HG03280 (cell line): ENCODE measurements around the gene CRIP3.

ENCODE experiments used
- ATAC-seq: cut with Tn5 transposase; IDR thresholded peaks from one replicate; pipeline ENCODE4 v1.9.1; 2021; ENCODE audit warnings: mild to moderate bottlenecking, moderate library complexity; ENCODE audit not compliant: unreplicated experiment

The CRIP3 gene

DNA sequence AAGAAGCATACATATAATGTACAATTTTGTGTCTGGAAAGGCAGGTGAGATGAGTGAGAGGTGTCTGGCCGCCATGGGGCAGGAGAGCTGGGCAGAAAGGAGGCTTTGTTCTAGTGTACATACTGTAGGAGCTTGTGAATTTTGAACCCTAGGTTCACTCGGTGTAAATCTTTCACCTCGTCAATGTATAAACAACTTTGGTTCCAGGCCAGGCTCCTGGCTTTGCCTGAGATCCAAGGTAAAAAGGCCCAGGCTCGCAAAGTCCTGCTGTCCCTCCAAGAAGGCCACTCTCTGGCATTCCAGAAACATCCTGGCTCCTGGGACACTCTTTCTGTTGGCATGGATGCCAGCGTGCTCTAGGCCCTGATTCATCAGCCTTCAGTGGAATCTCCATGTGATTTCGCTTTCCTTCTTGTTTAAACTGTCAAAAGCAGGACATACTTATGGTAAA is 17.7 kb downstream of the CRIP3 start:
- no peak for ATAC-seq

DNA sequence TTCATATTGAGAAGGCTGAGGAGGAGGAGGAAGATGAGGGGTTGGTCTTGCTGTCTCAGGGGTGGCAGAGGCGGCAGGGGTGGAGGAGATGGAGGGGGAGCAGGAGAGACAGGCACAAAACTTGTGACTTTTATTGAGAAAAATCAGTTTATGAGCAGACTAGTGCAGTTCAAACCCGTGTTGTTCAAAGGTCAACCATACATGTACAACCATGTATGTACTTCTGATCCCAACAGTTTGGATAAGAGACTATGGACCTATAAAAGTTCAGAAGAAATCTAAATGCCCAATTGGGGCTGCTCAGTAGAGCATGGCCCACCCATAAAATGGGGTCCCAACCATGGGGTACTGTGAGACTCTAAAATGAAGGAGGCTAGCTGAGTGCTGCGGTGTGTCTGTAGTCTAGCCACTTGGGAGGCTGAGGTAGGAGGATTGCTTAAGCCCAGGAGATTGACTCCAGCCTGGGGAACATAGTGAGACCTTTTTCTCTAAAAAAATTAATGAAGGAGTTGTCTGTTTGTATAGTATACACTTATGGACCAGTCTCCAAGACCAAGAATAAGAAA is 18.2 kb downstream of the CRIP3 start:
- ATAC-seq = no peak

DNA sequence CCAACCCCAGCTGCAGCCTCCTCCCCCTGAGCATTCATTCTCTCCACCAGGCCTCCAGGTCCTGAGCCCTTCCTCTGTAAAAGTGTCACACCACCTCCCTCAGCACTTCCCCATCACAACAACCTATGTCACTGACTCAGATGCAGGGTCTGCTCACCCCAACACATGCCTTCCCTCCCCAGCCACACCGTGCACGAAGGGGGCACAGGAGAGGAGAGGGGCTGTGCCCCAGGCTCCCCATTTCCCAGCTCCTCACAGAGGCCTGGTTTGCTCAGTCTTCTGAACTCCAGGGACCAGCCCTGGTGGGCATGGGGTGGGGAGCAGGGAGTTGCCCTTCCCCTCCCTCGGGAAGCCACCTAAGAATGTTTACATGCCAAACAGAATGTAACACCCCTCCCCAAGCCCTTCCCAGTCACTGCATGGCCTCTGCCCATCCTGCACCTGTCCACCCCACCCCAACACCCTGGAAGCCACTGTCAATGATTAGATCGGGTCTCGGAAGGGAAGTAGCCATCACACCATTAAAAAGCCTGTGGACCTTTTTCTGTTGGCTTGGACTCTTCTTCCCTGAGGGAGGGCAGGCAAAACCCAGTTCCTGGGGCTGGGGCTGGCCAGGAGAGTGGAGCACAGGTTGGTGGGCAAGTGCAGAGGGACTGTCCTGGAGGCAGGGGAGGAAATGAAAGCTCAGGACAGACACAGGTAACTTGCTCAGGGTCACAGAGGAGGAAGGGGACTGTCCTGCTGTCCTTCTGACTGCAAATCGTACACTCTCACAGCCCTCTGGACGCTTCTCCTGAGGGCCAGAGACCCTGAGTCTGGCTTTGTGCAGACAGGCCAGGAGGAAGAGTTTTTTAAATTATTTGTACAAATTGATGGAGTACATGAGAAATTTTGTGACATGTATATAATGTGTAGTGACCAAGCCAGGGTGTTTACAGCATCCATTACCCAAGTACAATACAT is 20.6 kb downstream of the CRIP3 start:
- no peak for ATAC-seq

DNA sequence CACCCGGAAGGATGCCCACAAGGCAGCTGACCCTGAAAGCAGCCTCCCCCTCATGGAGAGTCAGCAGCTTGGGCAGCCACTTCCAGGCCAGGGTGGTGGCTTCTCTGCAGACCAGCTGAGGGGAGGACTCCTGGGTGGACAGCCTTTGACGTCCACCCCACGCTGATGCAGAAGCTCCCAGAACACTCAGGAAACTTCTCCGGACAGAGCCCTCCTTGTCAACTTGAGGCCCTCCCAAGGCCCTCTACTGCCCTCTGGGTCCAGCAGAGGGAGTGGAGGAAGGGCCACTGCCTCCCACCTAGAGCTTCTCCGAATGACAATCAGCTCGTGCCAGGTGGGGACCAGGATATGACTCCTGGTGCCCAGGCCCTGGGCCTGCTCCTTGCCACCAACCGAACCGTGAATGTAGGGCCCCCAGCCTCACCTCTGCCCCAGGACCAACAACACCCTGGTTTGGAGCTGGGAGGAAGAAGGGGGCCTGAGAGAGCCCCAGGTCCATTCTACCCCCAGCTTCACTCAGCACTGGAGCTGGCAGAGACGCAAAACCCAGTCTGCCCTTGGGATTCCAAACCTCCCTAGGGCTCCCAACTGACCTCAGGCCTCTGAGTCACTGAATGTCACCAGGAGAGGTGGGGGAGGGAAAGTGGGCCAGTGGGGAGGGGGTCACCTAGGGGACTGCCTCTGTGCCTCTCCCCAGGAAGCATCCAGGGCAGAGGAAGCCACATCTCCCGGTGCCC is 21.5 kb downstream of the CRIP3 start:
- no peak for ATAC-seq

DNA sequence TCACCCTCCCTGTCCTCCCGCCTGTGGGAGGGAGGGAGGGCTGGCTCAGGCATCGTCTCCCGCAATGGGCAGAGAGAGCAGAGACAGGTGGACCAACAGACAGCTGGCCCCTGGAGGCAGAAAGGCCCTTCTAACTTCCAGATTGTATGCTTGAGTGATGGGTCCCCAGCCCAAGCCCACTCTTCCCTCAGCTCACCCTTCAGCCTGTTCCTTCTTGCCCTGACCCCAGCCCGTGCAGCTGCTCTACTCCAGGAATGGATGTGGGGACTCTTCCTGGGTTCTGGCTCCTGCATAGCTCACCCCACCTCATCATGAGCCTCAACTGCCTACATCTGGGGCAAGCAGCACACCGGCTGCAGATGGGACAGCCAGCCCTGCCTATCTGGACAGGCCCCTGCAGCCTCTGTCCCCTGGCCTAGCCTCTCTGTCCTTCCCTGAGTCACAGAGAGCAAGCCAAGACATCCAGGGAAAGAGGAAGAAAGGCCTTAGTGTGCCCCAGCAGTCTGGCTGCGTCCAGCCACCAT is 22.1 kb downstream of the CRIP3 start:
- no peak for ATAC-seq

DNA sequence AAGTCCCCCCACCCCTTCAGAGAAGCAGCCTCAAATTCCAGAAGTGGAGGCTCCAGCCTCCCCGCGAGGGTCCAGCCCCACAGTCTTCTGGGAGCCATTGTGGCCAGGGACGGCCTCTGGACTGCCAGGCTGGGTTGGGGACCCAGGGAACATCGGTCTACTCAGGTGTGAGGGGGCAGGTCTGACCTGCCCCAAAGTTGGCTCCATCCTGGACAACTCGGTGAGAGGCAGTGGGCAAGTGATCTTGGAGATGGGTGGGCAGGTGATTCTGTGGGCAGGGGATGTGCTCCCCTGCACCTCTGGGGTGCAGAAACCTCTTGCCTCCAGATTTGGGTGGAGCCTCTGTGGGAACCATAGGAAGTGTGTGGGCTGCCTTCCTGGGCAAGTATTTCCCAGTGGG is 22.8 kb downstream of the CRIP3 start:
- ATAC-seq = no peak

DNA sequence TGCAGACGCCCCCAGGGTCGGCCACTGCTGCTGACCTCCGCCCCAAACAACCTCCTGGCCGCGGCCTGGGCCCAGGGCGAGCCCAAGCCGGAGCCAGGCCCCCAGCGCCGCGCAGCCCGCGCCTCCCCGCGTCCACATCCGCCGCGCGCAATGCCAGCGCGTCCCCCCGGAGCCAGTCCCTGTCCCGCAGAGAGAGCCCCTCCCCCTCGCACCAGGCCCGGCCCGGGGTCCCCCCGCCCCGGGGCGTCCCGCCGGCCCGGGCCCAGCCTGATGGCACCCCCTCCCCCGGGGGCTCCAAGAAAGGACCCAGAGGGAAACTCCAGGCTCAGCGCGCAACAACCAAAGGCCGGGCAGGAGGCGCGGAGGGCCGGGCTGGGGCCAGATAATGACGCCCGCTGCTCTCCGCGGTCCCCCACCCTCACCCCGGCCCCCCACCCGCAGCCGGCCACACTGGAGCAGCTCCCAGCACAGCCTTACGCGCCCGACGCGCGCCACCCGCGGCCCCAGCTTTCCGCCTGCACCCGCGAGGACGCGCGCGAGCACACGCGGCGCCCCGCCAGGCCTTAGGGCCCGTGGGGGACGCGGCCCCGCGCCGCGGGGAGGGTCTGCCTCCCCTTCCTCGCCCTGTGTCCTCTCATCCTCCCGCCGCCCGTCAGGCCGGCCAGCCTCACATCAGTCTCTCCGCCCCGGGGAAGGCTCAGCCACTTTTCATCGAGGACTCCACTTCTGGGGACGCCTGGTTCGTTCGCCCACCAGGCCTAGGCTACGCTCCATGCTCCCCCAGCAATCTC is 23.4 kb downstream of the CRIP3 start:
- no peak for ATAC-seq

DNA sequence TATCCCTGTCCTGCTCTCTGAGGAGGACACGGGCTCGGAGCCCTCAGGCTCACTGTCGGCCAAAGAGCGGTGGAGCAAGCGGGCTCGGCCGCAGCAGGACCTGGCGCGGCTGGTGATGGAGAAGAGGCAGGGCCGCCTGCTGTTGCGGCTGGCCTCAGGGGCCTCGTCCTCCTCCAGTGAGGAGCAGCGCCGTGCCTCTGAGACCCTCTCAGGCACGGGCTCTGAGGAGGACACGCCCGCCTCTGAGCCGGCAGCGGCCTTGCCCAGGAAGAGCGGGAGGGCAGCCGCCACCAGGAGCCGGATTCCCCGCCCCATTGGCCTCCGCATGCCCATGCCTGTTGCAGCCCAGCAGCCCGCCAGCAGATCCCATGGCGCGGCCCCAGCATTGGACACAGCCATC is 24.7 kb downstream of the CRIP3 start:
- no peak for ATAC-seq

DNA sequence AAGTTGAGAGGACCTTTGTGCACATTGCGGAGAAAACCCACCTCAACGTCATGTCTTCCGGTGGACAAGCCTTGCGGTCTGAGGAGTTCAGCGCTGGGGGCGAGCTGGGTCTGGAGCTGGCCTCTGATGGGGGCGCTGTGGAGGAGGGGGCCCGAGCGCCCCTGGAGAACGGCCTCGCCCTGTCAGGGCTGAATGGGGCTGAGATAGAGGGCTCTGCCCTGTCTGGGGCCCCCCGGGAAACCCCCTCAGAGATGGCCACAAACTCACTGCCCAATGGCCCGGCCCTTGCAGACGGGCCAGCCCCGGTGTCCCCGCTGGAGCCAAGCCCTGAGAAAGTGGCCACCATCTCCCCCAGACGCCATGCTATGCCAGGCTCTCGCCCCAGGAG is 25.1 kb downstream of the CRIP3 start:
- no peak for ATAC-seq

DNA sequence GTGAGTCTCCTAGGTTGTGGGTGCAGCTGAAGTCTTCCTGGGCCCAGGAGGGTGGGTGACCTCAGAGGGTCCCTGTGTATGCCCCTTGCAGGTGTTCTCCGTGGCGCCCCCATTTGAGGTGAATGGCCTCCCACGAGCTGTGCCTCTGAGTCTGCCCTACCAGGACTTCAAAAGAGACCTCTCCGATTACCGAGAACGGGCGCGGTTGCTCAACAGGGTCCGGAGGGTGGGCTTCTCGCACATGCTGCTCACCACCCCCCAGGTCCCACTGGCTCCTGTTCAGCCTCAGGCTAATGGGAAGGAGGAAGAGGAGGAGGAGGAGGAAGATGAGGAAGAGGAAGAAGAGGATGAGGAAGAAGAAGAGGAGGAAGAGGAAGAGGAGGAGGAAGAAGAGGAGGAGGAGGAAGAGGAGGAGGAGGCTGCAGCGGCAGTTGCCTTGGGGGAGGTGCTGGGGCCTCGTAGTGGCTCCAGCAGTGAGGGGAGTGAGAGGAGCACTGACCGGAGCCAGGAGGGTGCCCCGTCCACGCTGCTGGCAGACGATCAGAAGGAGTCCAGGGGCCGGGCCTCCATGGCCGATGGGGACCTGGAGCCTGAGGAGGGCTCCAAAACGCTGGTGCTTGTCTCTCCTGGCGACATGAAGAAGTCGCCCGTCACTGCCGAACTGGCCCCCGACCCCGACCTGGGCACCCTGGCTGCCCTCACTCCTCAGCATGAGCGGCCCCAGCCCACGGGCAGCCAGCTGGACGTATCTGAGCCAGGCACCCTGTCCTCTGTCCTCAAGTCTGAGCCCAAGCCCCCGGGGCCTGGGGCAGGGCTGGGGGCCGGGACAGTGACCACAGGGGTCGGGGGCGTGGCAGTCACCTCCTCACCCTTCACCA is 25.8 kb downstream of the CRIP3 start:
- no peak for ATAC-seq

DNA sequence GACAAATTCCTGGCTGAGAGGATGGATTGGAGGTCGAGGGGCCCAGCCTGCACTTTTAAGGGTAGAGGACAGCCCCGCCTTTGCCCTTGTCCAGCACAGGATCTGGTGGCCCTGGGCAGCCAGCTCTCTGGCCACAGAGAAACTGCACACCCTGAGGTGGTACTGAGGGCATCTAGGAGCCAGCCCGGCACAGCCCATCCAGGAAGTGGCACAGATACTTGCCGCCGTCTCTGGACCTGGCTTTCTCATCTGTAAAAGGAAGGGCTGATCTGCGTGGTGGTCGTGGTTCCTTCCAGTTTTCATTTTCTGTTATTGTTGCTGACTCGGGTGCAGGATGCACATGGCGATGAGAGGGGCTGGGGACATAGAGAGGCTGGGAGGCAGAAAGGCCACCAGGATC is 26.6 kb downstream of the CRIP3 start:
- no peak for ATAC-seq

DNA sequence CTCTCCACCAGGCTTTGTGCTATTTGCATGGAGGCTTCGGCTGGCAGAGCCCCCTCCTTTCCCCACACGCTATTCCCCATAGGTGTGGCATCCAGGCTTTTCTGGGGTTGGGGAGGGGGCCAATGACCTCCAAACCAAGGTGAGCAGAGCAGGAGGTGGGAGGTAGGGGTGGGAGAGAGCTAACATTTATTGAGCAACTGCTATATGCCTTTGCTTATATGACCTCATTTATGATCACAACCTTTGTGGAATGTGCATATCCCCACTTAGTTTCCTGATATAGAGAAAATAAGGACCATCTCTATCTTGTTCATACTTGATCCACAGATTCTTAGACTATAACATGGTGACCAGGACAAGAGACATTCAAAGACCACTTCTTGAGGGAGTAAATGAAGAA is 28.4 kb downstream of the CRIP3 start:
- ATAC-seq = no peak

DNA sequence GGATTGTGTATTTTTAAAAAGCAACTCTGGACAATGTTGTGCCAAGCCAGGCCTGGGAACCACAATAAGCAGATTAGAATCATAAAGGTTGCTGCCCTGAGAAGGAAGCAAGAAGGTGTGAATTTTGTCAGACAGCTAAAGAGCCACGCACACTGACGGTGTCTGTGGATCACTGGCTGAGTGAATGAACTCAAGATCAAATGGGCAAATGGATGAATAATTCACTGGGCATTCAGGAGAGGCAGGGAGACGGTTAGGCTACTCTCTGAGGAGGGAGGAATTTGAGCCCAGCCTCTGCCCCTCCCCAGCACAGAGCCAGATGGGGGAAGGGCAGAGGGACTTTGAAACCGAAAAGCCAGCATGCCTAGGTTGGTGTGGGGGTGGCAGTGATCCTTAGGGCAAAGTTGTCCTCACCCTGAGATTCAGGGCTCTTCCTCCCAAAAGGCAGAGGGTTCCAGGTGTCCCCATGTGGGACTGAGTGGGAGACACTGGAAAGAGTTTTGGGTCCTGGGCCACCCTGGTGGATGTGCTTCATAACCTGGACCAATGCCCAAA is 30.0 kb downstream of the CRIP3 start:
- ATAC-seq = no peak

DNA sequence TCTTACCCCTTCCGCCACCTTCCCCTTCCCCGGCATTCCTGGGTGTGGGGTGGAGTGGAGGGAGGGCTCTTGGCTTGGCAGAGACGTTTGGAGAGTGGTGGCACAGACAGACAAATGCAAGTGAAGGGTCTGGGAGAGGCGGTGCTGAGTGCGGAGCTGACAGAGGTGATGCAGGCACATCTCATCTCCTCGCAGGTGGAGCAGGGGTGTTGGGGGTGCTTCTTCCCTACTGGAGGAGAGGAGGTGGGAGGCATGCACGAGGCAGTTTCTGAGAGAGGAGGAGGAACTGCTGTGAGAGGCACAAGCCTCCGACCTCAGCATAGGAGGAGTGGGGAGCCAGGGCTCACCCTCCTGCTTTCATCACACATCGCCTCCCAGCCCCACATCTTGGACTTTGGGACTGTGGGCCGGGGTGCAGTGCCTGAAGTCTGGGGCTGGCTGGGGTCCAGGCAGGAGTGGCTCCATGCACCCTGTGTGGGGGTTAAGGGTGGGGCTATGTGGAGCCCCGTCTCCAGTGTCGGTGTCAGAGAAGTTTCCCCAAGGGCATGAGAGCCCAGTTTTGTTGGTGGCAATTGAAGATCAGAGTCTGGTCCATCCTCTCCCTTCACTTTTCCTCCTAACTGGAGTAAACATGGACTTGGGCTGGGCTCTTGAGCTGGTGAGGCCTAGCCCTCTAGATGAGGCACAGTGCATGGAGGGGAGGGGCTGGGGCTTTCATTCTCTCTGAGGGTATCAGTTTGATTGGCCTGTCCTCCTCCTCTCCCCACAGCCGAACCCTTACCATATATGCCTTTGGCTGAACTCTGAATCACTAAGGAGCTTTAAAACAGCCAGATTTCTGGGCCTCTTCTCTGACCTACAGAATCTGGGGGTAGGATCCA is 30.7 kb downstream of the CRIP3 start:
- ATAC-seq = no peak

DNA sequence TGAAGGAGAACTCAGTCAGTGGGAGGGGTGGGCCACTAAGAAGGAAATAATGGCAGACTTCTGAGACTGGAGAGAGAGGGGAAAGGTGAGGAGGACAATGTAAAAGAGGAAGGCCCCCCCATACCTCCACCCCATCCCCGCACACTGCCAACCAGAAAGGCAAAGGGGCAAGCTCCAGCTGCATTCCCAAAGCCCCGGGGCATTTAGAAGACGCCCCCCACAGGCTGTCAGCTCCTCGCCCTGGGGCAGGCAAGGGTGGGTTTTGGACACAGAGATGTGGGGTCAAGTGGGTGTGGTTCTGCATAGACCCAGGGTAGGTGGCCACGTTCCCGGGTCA is 31.4 kb downstream of the CRIP3 start:
- ATAC-seq = no peak

DNA sequence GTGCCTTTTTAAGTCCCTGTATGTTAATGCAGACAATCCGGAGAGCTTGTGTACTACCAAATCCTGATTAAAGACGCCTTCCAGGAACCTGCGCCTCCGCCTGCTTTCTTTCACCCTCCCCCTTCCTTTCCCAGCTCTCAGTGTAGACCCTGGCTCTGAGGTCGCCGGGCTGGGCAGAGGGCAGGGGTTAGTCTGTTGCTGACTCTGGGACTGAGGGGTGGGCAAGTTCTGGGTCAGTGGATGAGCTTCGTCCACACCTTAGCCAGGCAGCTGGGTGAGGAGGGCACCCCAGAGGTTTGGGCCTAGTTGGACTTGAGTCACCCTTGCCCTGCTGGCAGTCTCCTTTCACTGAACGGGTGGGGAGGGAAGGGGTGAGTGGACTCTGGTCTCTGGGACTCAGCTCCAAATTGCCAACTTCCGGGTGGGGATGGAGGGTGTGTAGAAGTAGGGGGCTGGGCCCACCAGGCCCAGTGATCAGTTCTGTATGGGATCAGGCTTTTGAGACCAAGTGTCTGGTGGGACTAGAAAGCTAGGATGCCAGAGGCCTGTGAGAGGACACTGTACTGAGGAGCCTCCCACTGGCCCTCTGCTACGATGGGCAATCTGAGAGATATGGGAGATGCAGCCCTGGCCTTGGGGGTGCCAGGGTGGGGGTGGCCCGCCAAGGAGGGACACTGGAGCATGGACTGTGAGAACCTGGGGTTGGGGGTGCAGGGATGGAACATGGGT is 31.9 kb downstream of the CRIP3 start:
- ATAC-seq = no peak

DNA sequence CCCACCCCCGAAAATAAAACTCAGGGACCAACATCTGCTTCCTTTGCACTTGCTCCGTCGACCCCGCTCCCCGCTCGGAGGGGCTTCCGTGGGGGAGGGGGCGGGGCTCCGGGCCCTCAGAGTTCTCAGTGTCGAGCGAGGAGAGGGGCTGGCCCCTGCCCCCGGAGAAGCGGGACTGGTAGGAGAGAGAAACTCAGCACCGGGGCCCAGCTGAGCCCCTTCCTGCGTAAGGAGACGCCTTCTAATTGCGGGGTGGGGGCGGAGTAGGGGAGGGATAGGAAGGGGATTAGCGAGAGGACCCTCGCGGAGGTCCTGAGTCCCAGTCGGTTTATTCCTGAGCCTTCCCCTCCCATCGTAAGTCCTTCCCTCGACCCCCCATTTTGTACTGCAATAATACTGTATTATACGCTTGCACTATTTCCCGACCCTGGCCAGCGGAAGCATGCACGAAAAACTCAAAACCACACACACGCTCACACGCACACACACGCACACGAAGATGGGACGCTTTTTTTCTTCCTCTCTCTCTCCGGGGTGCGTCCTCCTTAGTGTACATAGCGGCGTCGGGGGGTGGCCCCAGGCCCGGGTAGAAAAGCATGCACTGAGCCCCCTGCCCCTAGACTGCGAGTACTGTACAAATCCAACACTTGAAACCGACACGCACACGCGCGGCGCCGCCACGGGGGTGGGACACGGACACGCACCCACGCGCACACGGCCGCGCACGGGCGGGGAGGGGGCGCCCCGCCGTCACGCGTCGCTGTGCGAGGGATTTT is 32.6 kb downstream of the CRIP3 start:
- no peak for ATAC-seq
